ENCODE data around the gene FIGNL1. TPM values are rescaled to one million over a fixed set of nuclear protein-coding genes. Genes with fewer than 3 reads are reported as not detected.

The FIGNL1 gene
- polyA plus RNA-seq, 2 donors = 7.7 to 10.7 TPM

GRCh38 chr7:50406935-50407334 lies 43.2 kb downstream of the FIGNL1 start:
- Histone ChIP-seq H3K4me3 (ENCODE audit: low read depth in 1 of 2, low read length in 2 of 2) (no peak overlapping the region), H3K9me3 (ENCODE audit: control insufficient read depth in 2 of 2, insufficient read depth in 1 of 2, low read depth in 1 of 2, low read length in 1 of 2) (no peaks in the 10 kb centered on the region), H3K27ac (ENCODE audit: low read depth in 2 of 2, low read length in 1 of 2) (no peak overlapping the region), H3K36me3 (ENCODE audit: control insufficient read depth in 2 of 2, insufficient read depth in 2 of 2, low read length in 1 of 2) (no peaks in the 10 kb centered on the region), H3K27me3 (ENCODE audit: control insufficient read depth in 1 of 2, insufficient read depth in 2 of 2, low read length in 2 of 2) (no peaks in the 10 kb centered on the region), H3K4me1 (ENCODE audit: control insufficient read depth in 2 of 2, insufficient read depth in 2 of 2, low read length in 1 of 2) (no peaks in the 10 kb centered on the region)
- WGBS, 2 donors = 60 to 70% methylated on average over 5 of the region's 5 CpGs

- no peaks in the 10 kb centered on the region for H3K9me3 ChIP-seq (ENCODE audit: control insufficient read depth in 2 of 2, insufficient read depth in 1 of 2, low read depth in 1 of 2, low read length in 1 of 2)
- no peaks in the 10 kb centered on the region for H3K27me3 ChIP-seq (ENCODE audit: control insufficient read depth in 1 of 2, insufficient read depth in 2 of 2, low read length in 2 of 2)
- WGBS, 2 donors = 80 to 88% methylated on average over 7 of the region's 7 CpGs
- H3K36me3 ChIP-seq (ENCODE audit: control insufficient read depth in 2 of 2, insufficient read depth in 2 of 2, low read length in 1 of 2) = peaks cover 0 to 2% of the 10 kb centered on the region in 2 donors
- peaks cover 0 to 2% of the 10 kb centered on the region in 2 donors for H3K4me1 ChIP-seq (ENCODE audit: control insufficient read depth in 2 of 2, insufficient read depth in 2 of 2, low read length in 1 of 2)
- no peak overlapping the region for H3K4me3 ChIP-seq (ENCODE audit: low read depth in 1 of 2, low read length in 2 of 2)
- H3K27ac ChIP-seq (ENCODE audit: low read depth in 2 of 2, low read length in 1 of 2) = no peak overlapping the region
Observed at GRCh38 chr7:50405221-50405620, 44.9 kb downstream of the FIGNL1 start.

- 77 to 84% methylated on average over 7 of the region's 7 CpGs for WGBS, 2 donors
- H3K36me3 ChIP-seq (ENCODE audit: control insufficient read depth in 2 of 2, insufficient read depth in 2 of 2, low read length in 1 of 2) = peaks cover 0 to 5% of the 10 kb centered on the region in 2 donors
- H3K27me3 ChIP-seq (ENCODE audit: control insufficient read depth in 1 of 2, insufficient read depth in 2 of 2, low read length in 2 of 2) = no peaks in the 10 kb centered on the region
- no peak overlapping the region for H3K27ac ChIP-seq (ENCODE audit: low read depth in 2 of 2, low read length in 1 of 2)
- H3K4me3 ChIP-seq (ENCODE audit: low read depth in 1 of 2, low read length in 2 of 2) = no peak overlapping the region
- peaks cover 7 to 9% of the 10 kb centered on the region in 2 donors for H3K4me1 ChIP-seq (ENCODE audit: control insufficient read depth in 2 of 2, insufficient read depth in 2 of 2, low read length in 1 of 2)
- H3K9me3 ChIP-seq (ENCODE audit: control insufficient read depth in 2 of 2, insufficient read depth in 1 of 2, low read depth in 1 of 2, low read length in 1 of 2) = peaks cover 0 to 4% of the 10 kb centered on the region in 2 donors
Observed at GRCh38 chr7:50404392-50404791, 45.8 kb downstream of the FIGNL1 start.

- no peak overlapping the region for H3K4me3 ChIP-seq (ENCODE audit: low read depth in 1 of 2, low read length in 2 of 2)
- peaks cover 0 to 4% of the 10 kb centered on the region in 2 donors for H3K9me3 ChIP-seq (ENCODE audit: control insufficient read depth in 2 of 2, insufficient read depth in 1 of 2, low read depth in 1 of 2, low read length in 1 of 2)
- peaks cover 7 to 9% of the 10 kb centered on the region in 2 donors for H3K4me1 ChIP-seq (ENCODE audit: control insufficient read depth in 2 of 2, insufficient read depth in 2 of 2, low read length in 1 of 2)
- WGBS, 2 donors = 26 to 30% methylated on average over 41 of the region's 41 CpGs
- H3K27me3 ChIP-seq (ENCODE audit: control insufficient read depth in 1 of 2, insufficient read depth in 2 of 2, low read length in 2 of 2) = no peaks in the 10 kb centered on the region
- H3K36me3 ChIP-seq (ENCODE audit: control insufficient read depth in 2 of 2, insufficient read depth in 2 of 2, low read length in 1 of 2) = peaks cover 0 to 5% of the 10 kb centered on the region in 2 donors
- no peak overlapping the region for H3K27ac ChIP-seq (ENCODE audit: low read depth in 2 of 2, low read length in 1 of 2)
Observed at GRCh38 chr7:50400114-50400513, 50.0 kb downstream of the FIGNL1 start.

- H3K27me3 ChIP-seq (ENCODE audit: control insufficient read depth in 1 of 2, insufficient read depth in 2 of 2, low read length in 2 of 2) = no peaks in the 10 kb centered on the region
- H3K36me3 ChIP-seq (ENCODE audit: control insufficient read depth in 2 of 2, insufficient read depth in 2 of 2, low read length in 1 of 2) = peaks cover 0 to 5% of the 10 kb centered on the region in 2 donors
- no peak overlapping the region for H3K4me3 ChIP-seq (ENCODE audit: low read depth in 1 of 2, low read length in 2 of 2)
- peaks cover 0 to 4% of the 10 kb centered on the region in 2 donors for H3K9me3 ChIP-seq (ENCODE audit: control insufficient read depth in 2 of 2, insufficient read depth in 1 of 2, low read depth in 1 of 2, low read length in 1 of 2)
- H3K4me1 ChIP-seq (ENCODE audit: control insufficient read depth in 2 of 2, insufficient read depth in 2 of 2, low read length in 1 of 2) = peaks cover 7 to 9% of the 10 kb centered on the region in 2 donors
- H3K27ac ChIP-seq (ENCODE audit: low read depth in 2 of 2, low read length in 1 of 2) = no peak overlapping the region
- WGBS, 2 donors = 57 to 64% methylated on average over 21 of the region's 21 CpGs
Observed at GRCh38 chr7:50399635-50400034, 50.5 kb downstream of the FIGNL1 start.

- 90 to 93% methylated on average over 1 of the region's 1 CpG for WGBS, 2 donors
- H3K27ac ChIP-seq (ENCODE audit: low read depth in 2 of 2, low read length in 1 of 2) = no peak overlapping the region
- H3K27me3 ChIP-seq (ENCODE audit: control insufficient read depth in 1 of 2, insufficient read depth in 2 of 2, low read length in 2 of 2) = no peaks in the 10 kb centered on the region
- peaks cover 0 to 5% of the 10 kb centered on the region in 2 donors for H3K36me3 ChIP-seq (ENCODE audit: control insufficient read depth in 2 of 2, insufficient read depth in 2 of 2, low read length in 1 of 2)
- H3K4me3 ChIP-seq (ENCODE audit: low read depth in 1 of 2, low read length in 2 of 2) = no peak overlapping the region
- H3K4me1 ChIP-seq (ENCODE audit: control insufficient read depth in 2 of 2, insufficient read depth in 2 of 2, low read length in 1 of 2) = peaks cover 7 to 9% of the 10 kb centered on the region in 2 donors
- peaks cover 0 to 4% of the 10 kb centered on the region in 2 donors for H3K9me3 ChIP-seq (ENCODE audit: control insufficient read depth in 2 of 2, insufficient read depth in 1 of 2, low read depth in 1 of 2, low read length in 1 of 2)
Observed at GRCh38 chr7:50399206-50399605, 50.9 kb downstream of the FIGNL1 start.

- no peak overlapping the region for H3K27ac ChIP-seq (ENCODE audit: low read depth in 2 of 2, low read length in 1 of 2)
- H3K4me1 ChIP-seq (ENCODE audit: control insufficient read depth in 2 of 2, insufficient read depth in 2 of 2, low read length in 1 of 2) = peaks cover 7 to 12% of the 10 kb centered on the region in 2 donors
- peaks cover 0 to 4% of the 10 kb centered on the region in 2 donors for H3K9me3 ChIP-seq (ENCODE audit: control insufficient read depth in 2 of 2, insufficient read depth in 1 of 2, low read depth in 1 of 2, low read length in 1 of 2)
- WGBS, 2 donors = 69 to 85% methylated on average over 1 of the region's 1 CpG
- H3K27me3 ChIP-seq (ENCODE audit: control insufficient read depth in 1 of 2, insufficient read depth in 2 of 2, low read length in 2 of 2) = no peaks in the 10 kb centered on the region
- no peak overlapping the region for H3K4me3 ChIP-seq (ENCODE audit: low read depth in 1 of 2, low read length in 2 of 2)
- H3K36me3 ChIP-seq (ENCODE audit: control insufficient read depth in 2 of 2, insufficient read depth in 2 of 2, low read length in 1 of 2) = peaks cover 0 to 5% of the 10 kb centered on the region in 2 donors
Observed at GRCh38 chr7:50397971-50398324, 52.2 kb downstream of the FIGNL1 start.

GRCh38 chr7:50397320-50397970 lies 52.7 kb downstream of the FIGNL1 start:
- Histone ChIP-seq H3K4me1 (ENCODE audit: control insufficient read depth in 2 of 2, insufficient read depth in 2 of 2, low read length in 1 of 2) (peaks cover 7 to 12% of the 10 kb centered on the region in 2 donors), H3K27me3 (ENCODE audit: control insufficient read depth in 1 of 2, insufficient read depth in 2 of 2, low read length in 2 of 2) (no peaks in the 10 kb centered on the region), H3K27ac (ENCODE audit: low read depth in 2 of 2, low read length in 1 of 2) (no peak overlapping the region), H3K4me3 (ENCODE audit: low read depth in 1 of 2, low read length in 2 of 2) (no peak overlapping the region), H3K36me3 (ENCODE audit: control insufficient read depth in 2 of 2, insufficient read depth in 2 of 2, low read length in 1 of 2) (peaks cover 0 to 5% of the 10 kb centered on the region in 2 donors), H3K9me3 (ENCODE audit: control insufficient read depth in 2 of 2, insufficient read depth in 1 of 2, low read depth in 1 of 2, low read length in 1 of 2) (peaks cover 0 to 4% of the 10 kb centered on the region in 2 donors)
- 77 to 85% methylated on average over 2 of the region's 2 CpGs for WGBS, 2 donors

- no peak overlapping the region for H3K4me3 ChIP-seq (ENCODE audit: low read depth in 1 of 2, low read length in 2 of 2)
- no peak overlapping the region for H3K27ac ChIP-seq (ENCODE audit: low read depth in 2 of 2, low read length in 1 of 2)
- H3K36me3 ChIP-seq (ENCODE audit: control insufficient read depth in 2 of 2, insufficient read depth in 2 of 2, low read length in 1 of 2) = peaks cover 0 to 5% of the 10 kb centered on the region in 2 donors
- H3K27me3 ChIP-seq (ENCODE audit: control insufficient read depth in 1 of 2, insufficient read depth in 2 of 2, low read length in 2 of 2) = no peaks in the 10 kb centered on the region
- peaks cover 0 to 4% of the 10 kb centered on the region in 2 donors for H3K9me3 ChIP-seq (ENCODE audit: control insufficient read depth in 2 of 2, insufficient read depth in 1 of 2, low read depth in 1 of 2, low read length in 1 of 2)
- peaks cover 7 to 12% of the 10 kb centered on the region in 2 donors for H3K4me1 ChIP-seq (ENCODE audit: control insufficient read depth in 2 of 2, insufficient read depth in 2 of 2, low read length in 1 of 2)
- 77 to 80% methylated on average over 2 of the region's 2 CpGs for WGBS, 2 donors
Observed at GRCh38 chr7:50396856-50397255, 53.3 kb downstream of the FIGNL1 start.

GRCh38 chr7:50394315-50394714 lies 55.8 kb downstream of the FIGNL1 start:
- Histone ChIP-seq H3K36me3 (ENCODE audit: control insufficient read depth in 2 of 2, insufficient read depth in 2 of 2, low read length in 1 of 2) (no peaks in the 10 kb centered on the region), H3K27me3 (ENCODE audit: control insufficient read depth in 1 of 2, insufficient read depth in 2 of 2, low read length in 2 of 2) (no peaks in the 10 kb centered on the region), H3K9me3 (ENCODE audit: control insufficient read depth in 2 of 2, insufficient read depth in 1 of 2, low read depth in 1 of 2, low read length in 1 of 2) (no peaks in the 10 kb centered on the region), H3K4me1 (ENCODE audit: control insufficient read depth in 2 of 2, insufficient read depth in 2 of 2, low read length in 1 of 2) (peaks cover 0 to 3% of the 10 kb centered on the region in 2 donors), H3K4me3 (ENCODE audit: low read depth in 1 of 2, low read length in 2 of 2) (no peak overlapping the region), H3K27ac (ENCODE audit: low read depth in 2 of 2, low read length in 1 of 2) (no peak overlapping the region)
- 88 to 92% methylated on average over 1 of the region's 1 CpG for WGBS, 2 donors
